NCI-H526 treated with DMSO at 0.1 percent for 48 hours (cell line): ENCODE results near the gene TRMT1.
"Not testable (repeated sequence)": the region's sequence is repeated elsewhere in the genome, so short reads cannot be mapped to it uniquely, and the experiment has no call there.

Experiments used
- DNase-seq: peaks from one replicate; lab custom pipeline; 2025; lab: John Stamatoyannopoulos, UW

The TRMT1 gene

GRCh38 chr19:13150187-13150930 lies 33.8 kb upstream of the TRMT1 start, which contains the start of the genes IER2 and STX10:
TSS of gene IER2 (plus strand) at chr19:13150411. CDS start at chr19:13153187, 2,776 bp downstream.
TSS of gene STX10 (minus strand) at chr19:13150375. CDS start at chr19:13150173, 202 bp downstream.
- DNase-seq: peak; percentile 69

- DNase-seq: peak; percentile 53
These were observed 33.2 kb upstream of the TRMT1 start for GRCh38 chr19:13149628-13150186.

GRCh38 chr19:13149173-13149627 lies 32.7 kb upstream of the TRMT1 start:
- DNase-seq: not testable (repeated sequence)

- DNase-seq: no peak
These were observed 30.4 kb upstream of the TRMT1 start for GRCh38 chr19:13146763-13147563.

- DNase-seq: no peak
These were observed 23.2 kb upstream of the TRMT1 start for GRCh38 chr19:13139633-13140311.

GRCh38 chr19:13138916-13139198 lies 22.3 kb upstream of the TRMT1 start:
- DNase-seq: no peak

- no peak for DNase-seq
These were observed 21.8 kb upstream of the TRMT1 start for GRCh38 chr19:13138171-13138915.

- DNase-seq: no peak
These were observed 20.8 kb upstream of the TRMT1 start for GRCh38 chr19:13137290-13137794.

GRCh38 chr19:13135068-13136062 lies 18.8 kb upstream of the TRMT1 start:
- no peak for DNase-seq

GRCh38 chr19:13134626-13135025 lies 18.1 kb upstream of the TRMT1 start:
- DNase-seq: no peak

- no peak for DNase-seq
These were observed 16.8 kb upstream of the TRMT1 start for GRCh38 chr19:13133241-13133870.

- DNase-seq: no peak
These were observed 16.1 kb upstream of the TRMT1 start for GRCh38 chr19:13132471-13133180.

- no peak for DNase-seq
These were observed 14.4 kb upstream of the TRMT1 start for GRCh38 chr19:13130886-13131490.

- no peak for DNase-seq
These were observed 12.8 kb upstream of the TRMT1 start for GRCh38 chr19:13129384-13129783.

- no peak for DNase-seq
These were observed 12.0 kb upstream of the TRMT1 start for GRCh38 chr19:13128583-13128982.

GRCh38 chr19:13127811-13128575 lies 11.5 kb upstream of the TRMT1 start:
- DNase-seq: no peak

- DNase-seq: no peak
These were observed 10.5 kb upstream of the TRMT1 start for GRCh38 chr19:13127051-13127450.
